HG02981 (cell line): ENCODE data around the gene ALLC.

Source experiments
- ATAC-seq: cut with Tn5 transposase; IDR thresholded peaks from one replicate; pipeline ENCODE4 v1.9.1; 2021; ENCODE audit warnings: mild to moderate bottlenecking, moderate library complexity; ENCODE audit not compliant: unreplicated experiment

Gene ALLC

GRCh38 chr2:3674066-3674845 is 16.3 kb downstream of the ALLC start:
- ATAC-seq, result no peak

DNA sequence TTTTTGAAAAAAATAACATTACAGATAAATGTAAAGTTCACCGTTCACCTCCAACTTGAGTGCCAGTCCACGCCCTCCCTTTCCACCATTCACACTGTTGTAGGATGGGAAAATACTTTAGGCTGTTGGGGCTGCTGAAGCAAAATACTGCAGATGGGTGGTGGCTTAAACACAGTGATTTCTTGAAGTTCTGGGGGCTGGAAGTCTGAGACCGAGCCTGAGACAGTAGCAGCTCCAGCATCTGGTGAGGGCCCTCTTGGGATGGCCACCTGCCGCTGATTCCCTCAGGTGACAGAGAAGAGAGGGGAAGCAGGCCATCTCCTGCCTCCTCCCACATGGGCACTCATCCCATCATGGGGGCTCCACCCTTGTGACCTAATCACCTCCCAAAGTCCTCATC is 17.7 kb downstream of the ALLC start:
- ATAC-seq, result no peak

DNA sequence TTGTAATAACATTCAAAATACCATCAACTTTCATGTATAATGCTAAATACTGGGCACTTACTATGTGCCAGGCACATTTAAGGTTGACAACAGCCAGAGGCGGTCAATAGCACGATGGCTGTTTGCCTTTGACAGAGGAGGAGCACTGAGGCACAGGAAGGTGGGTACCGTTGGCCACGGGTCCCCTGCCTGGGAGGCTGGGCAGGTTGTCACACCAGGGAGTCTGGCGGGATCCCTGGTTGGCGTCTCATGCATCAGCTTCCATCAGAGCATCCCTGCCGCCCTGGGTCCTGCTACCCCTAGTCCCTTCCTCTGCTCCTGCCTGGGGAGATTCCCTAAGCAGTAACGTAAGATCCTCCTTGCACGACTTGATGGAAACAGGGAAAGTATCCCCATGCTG is 19.4 kb downstream of the ALLC start:
- no peak for ATAC-seq

- ATAC-seq, result no peak
These were observed 20.2 kb downstream of the ALLC start for GRCh38 chr2:3678212-3678611.

DNA sequence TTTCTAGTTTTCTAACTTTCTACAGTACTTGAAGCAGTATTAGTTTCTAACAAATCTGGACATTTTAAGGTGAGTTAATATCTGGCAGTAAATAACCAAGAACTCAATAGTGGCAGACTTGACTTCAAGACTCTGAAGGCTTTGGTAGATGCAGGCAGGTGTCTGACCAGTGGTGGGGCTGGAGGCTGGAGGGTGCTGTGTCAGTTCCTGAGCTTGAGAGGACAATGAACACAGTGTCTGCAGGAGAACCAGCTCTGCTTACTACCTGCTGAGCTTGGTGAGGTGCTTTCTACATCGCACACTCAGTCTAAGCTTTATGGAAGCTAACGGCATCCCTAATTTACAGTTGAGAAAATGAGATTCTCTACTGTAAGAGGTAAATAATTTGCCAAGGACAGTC is 21.2 kb downstream of the ALLC start:
- ATAC-seq, result no peak

- ATAC-seq, result no peak
These were observed 21.8 kb downstream of the ALLC start for GRCh38 chr2:3679616-3680393.

DNA sequence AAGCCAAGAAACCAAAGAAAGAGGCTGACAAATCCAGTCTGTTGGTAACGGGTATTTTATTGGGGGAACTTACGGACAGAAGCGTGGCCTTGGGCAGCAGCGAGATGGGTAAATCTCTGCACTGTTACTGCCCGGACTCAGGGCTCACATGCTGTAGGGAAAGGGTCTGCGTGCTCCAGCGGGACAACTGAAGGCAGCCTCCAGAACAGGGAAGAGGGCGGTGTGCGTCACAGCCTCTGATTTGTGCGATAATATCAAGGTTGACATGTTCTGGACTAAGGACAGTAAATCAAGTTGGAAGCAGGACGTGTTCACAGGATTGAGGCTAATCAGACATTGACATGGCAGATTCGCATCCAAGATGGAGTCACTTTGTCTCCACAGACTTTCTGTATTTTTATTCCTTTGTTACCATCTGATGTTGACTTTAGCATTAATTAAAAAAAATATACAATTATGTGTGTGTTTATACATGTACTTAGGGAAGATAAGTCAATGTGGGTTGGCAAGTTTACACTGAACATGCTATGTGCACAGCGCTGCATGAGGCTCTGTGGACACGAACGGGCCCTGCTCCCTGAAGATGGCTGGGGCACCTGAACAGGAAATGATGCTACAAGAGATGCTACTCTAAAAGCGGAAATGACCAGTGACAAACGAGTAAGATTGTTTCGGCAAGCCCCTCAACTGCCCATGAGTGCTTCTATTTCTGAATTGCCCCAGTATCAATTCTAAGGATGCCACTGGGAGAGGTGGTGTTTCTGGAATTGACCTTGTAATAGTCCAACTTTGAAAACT is 22.7 kb downstream of the ALLC start:
- no peak for ATAC-seq

GRCh38 chr2:3681625-3682024 is 23.6 kb downstream of the ALLC start:
- ATAC-seq, result no peak

GRCh38 chr2:3682811-3683210 is 24.8 kb downstream of the ALLC start:
- ATAC-seq, result no peak

GRCh38 chr2:3683748-3684454 is 25.9 kb downstream of the ALLC start:
- no peak for ATAC-seq

DNA sequence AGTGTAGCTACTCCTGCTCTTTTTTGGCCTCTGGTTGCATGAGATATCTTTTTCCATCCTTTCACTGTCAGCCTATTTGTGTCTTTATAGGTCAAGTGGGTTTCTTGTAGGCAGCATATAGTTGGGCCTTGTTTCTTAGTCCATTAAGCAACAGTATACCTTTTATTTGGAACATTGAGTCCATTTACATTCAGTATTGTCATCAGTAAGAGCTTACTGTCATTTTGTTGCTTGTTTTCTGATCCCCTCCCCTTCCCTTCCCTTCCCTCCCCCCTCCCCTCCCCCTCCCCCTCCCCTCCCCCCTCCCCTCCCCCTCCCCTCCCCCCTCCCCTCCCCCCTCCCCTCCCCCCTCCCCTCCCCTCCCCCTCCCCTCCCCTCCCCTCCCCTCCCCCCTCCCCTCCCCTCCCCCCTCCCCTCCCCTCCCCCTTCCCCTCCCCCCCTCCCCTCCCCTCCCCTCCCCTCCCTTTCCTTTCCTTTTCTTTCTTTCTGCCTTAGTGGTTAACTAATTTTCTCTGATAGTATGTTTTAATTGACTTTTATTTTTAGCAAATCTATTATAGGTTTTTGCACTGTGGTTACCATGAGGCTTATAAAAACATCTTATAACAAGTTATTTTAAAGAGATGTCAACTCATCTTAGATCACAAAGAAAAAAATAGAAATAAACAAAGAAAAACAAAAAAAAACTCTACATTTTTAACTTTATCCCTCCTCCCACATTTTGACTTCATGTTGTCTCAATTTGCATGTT is 32.2 kb downstream of the ALLC start:
- ATAC-seq, result no peak

DNA sequence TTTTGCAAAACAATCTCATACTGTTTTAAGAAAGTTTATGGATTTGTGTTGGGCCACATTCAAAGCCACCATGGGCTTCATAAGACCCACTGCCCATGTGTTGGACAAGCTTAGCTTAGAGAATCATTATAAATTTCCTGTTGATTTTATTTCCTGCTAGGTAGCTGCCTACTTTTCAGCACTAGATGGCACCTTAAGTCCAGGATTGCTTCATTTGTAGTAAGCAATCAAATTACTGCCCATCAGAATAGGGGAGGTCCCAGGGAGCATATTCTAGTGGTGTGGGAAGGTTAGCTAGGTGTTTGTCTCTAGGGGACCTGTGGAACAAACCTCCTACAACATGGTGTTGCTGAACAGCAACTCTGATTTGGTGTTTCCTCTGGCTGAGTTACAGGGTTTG is 34.4 kb downstream of the ALLC start:
- ATAC-seq, result no peak

DNA sequence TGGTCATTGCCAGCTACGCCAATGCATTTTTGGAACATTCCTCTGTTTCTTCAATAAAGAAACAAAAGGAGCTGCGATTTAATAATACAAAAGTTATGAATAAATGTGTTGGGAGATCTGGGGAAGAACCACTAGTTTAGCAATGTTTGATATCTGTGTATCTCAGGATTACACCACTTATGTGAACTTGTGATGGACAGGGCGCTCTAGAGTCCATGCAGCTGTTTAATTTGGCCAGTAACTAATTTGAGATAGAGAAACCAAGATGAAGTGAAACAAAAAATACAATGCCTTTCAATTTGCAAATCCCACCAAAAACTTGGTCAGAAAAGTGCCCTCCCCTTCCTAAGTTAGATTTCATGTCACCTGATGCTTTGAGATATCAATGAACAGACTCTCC is 38.5 kb downstream of the ALLC start:
- no peak for ATAC-seq

DNA sequence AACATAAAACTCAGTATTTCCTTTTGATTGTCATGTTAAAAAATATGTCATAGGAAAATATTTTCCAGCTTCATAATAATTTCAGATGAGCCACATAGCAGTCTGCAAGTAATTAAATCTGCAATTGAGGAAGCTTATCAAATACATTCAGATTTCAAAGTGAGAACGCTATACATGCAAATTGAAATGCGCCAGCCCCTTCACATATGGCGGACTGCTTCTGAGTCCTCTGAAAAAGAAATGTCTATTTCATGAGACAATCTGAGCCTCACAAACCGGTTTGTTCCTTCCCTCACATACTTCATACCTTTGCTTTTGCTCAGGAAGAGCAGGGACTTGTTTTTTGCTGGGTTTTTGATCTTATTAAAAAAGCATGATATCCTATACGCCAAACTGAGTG is 43.1 kb downstream of the ALLC start:
- ATAC-seq, result no peak

DNA sequence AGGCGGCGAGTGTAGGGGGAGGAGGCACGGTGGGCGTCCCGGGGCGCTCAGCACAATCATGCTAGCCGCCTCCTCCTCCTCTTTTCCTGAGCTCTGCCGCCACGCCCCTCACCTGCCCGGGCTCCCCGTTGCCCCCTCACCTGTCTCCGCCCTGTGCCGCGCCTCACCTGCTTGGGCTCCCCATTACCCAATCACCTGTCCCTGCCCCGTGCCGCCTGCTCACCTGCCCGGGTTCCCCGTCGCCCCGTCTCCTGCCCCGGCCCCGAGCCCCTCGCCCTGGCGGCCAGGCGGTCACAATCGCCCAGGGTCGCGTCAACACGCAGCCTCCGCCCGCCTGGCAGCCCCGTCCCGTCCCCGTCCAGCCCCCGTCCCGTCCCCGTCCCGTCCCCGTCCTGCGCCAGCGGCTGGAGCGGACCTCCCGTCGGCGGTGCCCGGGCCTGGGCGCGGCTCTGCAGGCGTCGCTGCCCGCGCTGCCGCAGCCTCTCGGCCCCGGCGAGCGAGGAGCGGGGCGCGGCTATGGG is 45.3 kb downstream of the ALLC start, which contains the start of gene DCDC2C:
Gene DCDC2C (plus strand): TSS at position 340 of the 521 bp plus-strand sequence. CDS start 177 bp downstream, at position 517.
- no peak for ATAC-seq

DNA sequence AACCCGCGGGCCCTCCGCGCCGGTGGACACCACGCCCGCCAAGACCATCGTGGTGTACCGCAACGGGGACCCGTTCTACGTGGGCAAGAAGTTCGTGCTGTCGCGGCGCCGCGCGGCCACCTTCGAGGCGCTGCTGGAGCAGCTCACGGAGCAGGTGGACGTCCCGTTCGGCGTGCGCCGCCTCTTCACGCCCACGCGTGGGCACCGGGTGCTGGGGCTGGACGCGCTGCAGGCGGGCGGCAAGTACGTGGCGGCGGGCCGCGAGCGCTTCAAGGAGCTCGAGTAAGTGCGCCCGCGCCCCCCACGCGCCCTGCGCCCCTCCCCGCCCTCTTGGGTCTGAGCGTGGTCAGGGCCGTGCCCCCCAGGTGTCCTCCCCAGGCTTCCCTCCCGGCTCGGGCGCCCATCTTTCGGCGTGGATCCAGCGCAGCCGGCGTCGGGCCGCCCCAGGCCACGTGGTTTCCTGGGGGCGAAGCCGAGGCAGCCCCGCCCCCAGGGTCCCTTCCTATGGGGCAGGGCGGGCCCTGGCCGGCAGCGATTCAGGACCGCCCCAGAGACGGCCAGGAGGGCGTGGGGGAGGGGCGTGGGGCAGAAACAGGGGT is 45.9 kb downstream of the ALLC start:
- no peak for ATAC-seq

- no peak for ATAC-seq
These were observed 46.7 kb downstream of the ALLC start for GRCh38 chr2:3704692-3705091.

GRCh38 chr2:3705782-3706181 is 47.8 kb downstream of the ALLC start:
- no peak for ATAC-seq

DNA sequence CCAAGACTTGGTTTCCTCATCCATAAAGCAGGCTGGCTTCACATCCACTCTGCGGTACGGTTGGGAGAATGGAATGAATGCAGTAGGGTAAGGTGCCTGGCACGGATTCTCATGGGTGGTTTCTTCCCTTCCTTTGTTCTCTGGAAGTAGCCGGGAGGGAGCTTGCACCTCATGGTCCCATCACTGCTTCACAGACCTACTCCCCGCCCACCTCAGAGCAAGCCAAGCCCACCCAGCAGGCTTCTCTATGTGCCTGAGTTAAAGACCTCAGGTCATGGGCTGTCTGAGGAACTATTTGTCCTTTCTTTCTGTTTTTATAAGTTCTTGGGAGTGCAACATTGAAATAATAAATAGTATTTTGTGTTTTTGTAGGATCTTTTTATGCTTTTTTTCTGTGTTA is 48.9 kb downstream of the ALLC start:
- ATAC-seq, result no peak
